CD4-positive, CD25-positive, alpha-beta regulatory T cell (primary cell): ENCODE data around the gene SLC9A6. TPM values are rescaled to one million over a fixed set of nuclear protein-coding genes. Genes with fewer than 3 reads are reported as not detected.

Source experiments
- ATAC-seq, 2 donors: fragments of 150-1000 bp; cut with Tn5 transposase; one replicate each; pipeline ENCODE4 v1.10.0; 2021; ENCODE audit warnings: low read depth in 2 of 2, moderate number of reproducible peaks in 2 of 2, moderate library complexity in 1 of 2
- DNase-seq, 3 donors: peaks; one replicate each; pipeline versions ENCODE4 v3.0.0 to v3.0.0-alpha.2; 2012 to 2022; ENCODE audit warnings: mixed read lengths in 1 of 3
- H3K27ac ChIP-seq: one replicate; pipeline ENCODE4 v1.7.0; 2013; ENCODE audit warnings: mild to moderate bottlenecking, low read length; ENCODE audit not compliant: insufficient read depth, poor library complexity, severe bottlenecking
- H3K27me3 ChIP-seq: one replicate; pipeline ENCODE4 v1.7.0; 2013; ENCODE audit warnings: low read length; ENCODE audit not compliant: control insufficient read depth, insufficient read depth
- H3K36me3 ChIP-seq: one replicate; pipeline ENCODE4 v1.7.0; 2013; ENCODE audit warnings: mild to moderate bottlenecking, low read length, moderate library complexity; ENCODE audit not compliant: control insufficient read depth, insufficient read depth
- H3K4me1 ChIP-seq: 2 replicates; pipeline ENCODE4 v1.7.0; 2013; ENCODE audit warnings: mild to moderate bottlenecking, low read length; ENCODE audit not compliant: insufficient read depth, control insufficient read depth, poor library complexity, severe bottlenecking
- H3K4me3 ChIP-seq: one replicate; pipeline ENCODE4 v1.7.0; 2013; ENCODE audit warnings: low read depth, mild to moderate bottlenecking, low read length, moderate library complexity
- H3K9me3 ChIP-seq, 2 experiments: 1 replicate in 1 of 2; 2 replicates in 1 of 2; pipeline ENCODE4 v1.7.0; 2013; ENCODE audit warnings: low read length in 2 of 2, mild to moderate bottlenecking in 1 of 2, moderate library complexity in 1 of 2; ENCODE audit not compliant: control insufficient read depth in 2 of 2
- H3K27ac Mint-ChIP-seq, 3 donors: one replicate each; pipeline ENCODE4 v1.8.0; 2020 to 2022; ENCODE audit warnings: mild to moderate bottlenecking in 3 of 3, mixed read lengths in 3 of 3, moderate library complexity in 2 of 3
- H3K27me3 Mint-ChIP-seq: one replicate; pipeline ENCODE4 v1.8.0; 2022; ENCODE audit warnings: mild to moderate bottlenecking, mixed read lengths
- H3K36me3 Mint-ChIP-seq: one replicate; pipeline ENCODE4 v1.8.0; 2020; ENCODE audit warnings: mixed read lengths
- H3K4me1 Mint-ChIP-seq, 4 donors: one replicate each; pipeline ENCODE4 v1.8.0; 2020 to 2022; ENCODE audit warnings: mixed read lengths in 4 of 4, mild to moderate bottlenecking in 1 of 4
- H3K4me3 Mint-ChIP-seq, 4 donors: one replicate each; pipeline ENCODE4 v1.8.0; 2020 to 2022; ENCODE audit warnings: mild to moderate bottlenecking in 4 of 4, mixed read lengths in 4 of 4, moderate library complexity in 3 of 4
- H3K9me3 Mint-ChIP-seq, 7 donors: one replicate each; pipeline ENCODE4 v1.8.0; 2020 to 2022; ENCODE audit warnings: mixed read lengths in 7 of 7, mild to moderate bottlenecking in 3 of 7, moderate library complexity in 2 of 7
- polyA plus RNA-seq, 4 donors: library from polyadenylated mRNA; unstranded; fragments of 300-500 nt; fragmentation: Illumina TruSeq; gene quantifications; one replicate each; pipeline ENCODE4 v1.2.3, GENCODE V29; 2021
- total RNA-seq: library from RNA; stranded (reverse); gene quantifications from one replicate; pipeline ENCODE4 v1.2.3, GENCODE V29; 2022

SLC9A6 gene
- total and polyA plus RNA-seq, 5 donors from 2014 or later: 17.2 to 20.0 (median 18.8) TPM

GRCh38 chrX:136030303-136031191, 45.3 kb downstream of the SLC9A6 start:
- no peaks in the 10 kb centered on the region for H3K27me3 ChIP-seq
- ATAC-seq (no peak), DNase-seq (no peak)
- H3K27ac ChIP-seq: peak overlapping the region; percentile 5
- H3K4me1 ChIP-seq: no peaks in the 10 kb centered on the region
- H3K4me3 Mint-ChIP-seq: no peak overlapping the region
- H3K9me3 Mint-ChIP-seq: no peaks in the 10 kb centered on the region
- H3K36me3 Mint-ChIP-seq: no peaks in the 10 kb centered on the region
- H3K9me3 ChIP-seq: no peaks in the 10 kb centered on the region
- H3K4me1 Mint-ChIP-seq: peaks cover 0 to 4% (median 0%) of the 10 kb centered on the region in 4 donors
- no peak overlapping the region for H3K4me3 ChIP-seq
- no peaks in the 10 kb centered on the region for H3K27me3 Mint-ChIP-seq
- H3K27ac Mint-ChIP-seq: no peak overlapping the region
- H3K36me3 ChIP-seq: peaks cover 27% of the 10 kb centered on the region

- no peaks in the 10 kb centered on the region for H3K4me1 ChIP-seq
- H3K36me3 Mint-ChIP-seq: peaks cover 5% of the 10 kb centered on the region
- peak overlapping the region in 1 of 3 donors; percentile 56 for H3K27ac Mint-ChIP-seq
- peaks cover 0 to 4% (median 0%) of the 10 kb centered on the region in 4 donors for H3K4me1 Mint-ChIP-seq
- no peaks in the 10 kb centered on the region for H3K27me3 ChIP-seq
- H3K9me3 Mint-ChIP-seq: no peaks in the 10 kb centered on the region
- no peak overlapping the region for H3K27ac ChIP-seq
- no peak overlapping the region for H3K4me3 Mint-ChIP-seq
- H3K9me3 ChIP-seq: no peaks in the 10 kb centered on the region
- peaks cover 27% of the 10 kb centered on the region for H3K36me3 ChIP-seq
- DNase-seq: no peak
- ATAC-seq: no peak
- no peaks in the 10 kb centered on the region for H3K27me3 Mint-ChIP-seq
- H3K4me3 ChIP-seq: no peak overlapping the region
Measured at GRCh38 chrX:136031626-136032025, 46.4 kb downstream of the SLC9A6 start.

- Histone ChIP-seq H3K4me1 (no peaks in the 10 kb centered on the region), H3K27ac (no peak overlapping the region), H3K4me3 (no peak overlapping the region), H3K36me3 (peaks cover 27% of the 10 kb centered on the region), H3K27me3 (no peaks in the 10 kb centered on the region), H3K9me3 (no peaks in the 10 kb centered on the region)
- ATAC-seq (no peak), DNase-seq (no peak)
- Mint-ChIP-seq H3K4me1 (peaks cover 0 to 4% (median 0%) of the 10 kb centered on the region in 4 donors), H3K27ac (no peak overlapping the region), H3K36me3 (peaks cover 6% of the 10 kb centered on the region), H3K9me3 (no peaks in the 10 kb centered on the region), H3K27me3 (no peaks in the 10 kb centered on the region), H3K4me3 (no peak overlapping the region)
Measured at GRCh38 chrX:136032370-136032769, 47.1 kb downstream of the SLC9A6 start.

- Histone ChIP-seq H3K9me3 (no peaks in the 10 kb centered on the region), H3K36me3 (peaks cover 20% of the 10 kb centered on the region), H3K4me1 (no peaks in the 10 kb centered on the region), H3K27me3 (no peaks in the 10 kb centered on the region), H3K27ac (no peak overlapping the region), H3K4me3 (no peak overlapping the region)
- H3K36me3 Mint-ChIP-seq: peaks cover 6% of the 10 kb centered on the region
- no peak overlapping the region for H3K4me3 Mint-ChIP-seq
- no peaks in the 10 kb centered on the region for H3K4me1 Mint-ChIP-seq
- H3K27me3 Mint-ChIP-seq: no peaks in the 10 kb centered on the region
- no peak for DNase-seq
- no peak for ATAC-seq
- no peaks in the 10 kb centered on the region for H3K9me3 Mint-ChIP-seq
- H3K27ac Mint-ChIP-seq: no peak overlapping the region
Measured at GRCh38 chrX:136034668-136035067, 49.4 kb downstream of the SLC9A6 start.

GRCh38 chrX:136035663-136036062, 50.4 kb downstream of the SLC9A6 start:
- DNase-seq: no peak
- Histone ChIP-seq H3K4me3 (no peak overlapping the region), H3K27ac (no peak overlapping the region), H3K4me1 (no peaks in the 10 kb centered on the region), H3K27me3 (no peaks in the 10 kb centered on the region), H3K36me3 (peaks cover 13% of the 10 kb centered on the region), H3K9me3 (no peaks in the 10 kb centered on the region)
- Mint-ChIP-seq H3K4me3 (no peak overlapping the region), H3K9me3 (no peaks in the 10 kb centered on the region), H3K27ac (no peak overlapping the region), H3K27me3 (no peaks in the 10 kb centered on the region), H3K36me3 (peaks cover 6% of the 10 kb centered on the region), H3K4me1 (no peaks in the 10 kb centered on the region)
- ATAC-seq: no peak

- no peaks in the 10 kb centered on the region for H3K9me3 Mint-ChIP-seq
- peaks cover 10% of the 10 kb centered on the region for H3K36me3 Mint-ChIP-seq
- Histone ChIP-seq H3K36me3 (peaks cover 12% of the 10 kb centered on the region), H3K27me3 (no peaks in the 10 kb centered on the region), H3K4me1 (no peaks in the 10 kb centered on the region), H3K9me3 (no peaks in the 10 kb centered on the region), H3K27ac (no peak overlapping the region), H3K4me3 (no peak overlapping the region)
- no peaks in the 10 kb centered on the region for H3K4me1 Mint-ChIP-seq
- H3K27me3 Mint-ChIP-seq: no peaks in the 10 kb centered on the region
- DNase-seq: no peak
- no peak for ATAC-seq
- no peak overlapping the region for H3K4me3 Mint-ChIP-seq
- no peak overlapping the region for H3K27ac Mint-ChIP-seq
Measured at GRCh38 chrX:136039485-136039884, 54.2 kb downstream of the SLC9A6 start.

- H3K27me3 ChIP-seq: no peaks in the 10 kb centered on the region
- Mint-ChIP-seq H3K27ac (peak overlapping the region in 1 of 3 donors; percentile 66), H3K9me3 (no peaks in the 10 kb centered on the region), H3K36me3 (peaks cover 10% of the 10 kb centered on the region), H3K4me3 (no peak overlapping the region), H3K4me1 (no peaks in the 10 kb centered on the region), H3K27me3 (no peaks in the 10 kb centered on the region)
- H3K4me1 ChIP-seq: no peaks in the 10 kb centered on the region
- H3K9me3 ChIP-seq: no peaks in the 10 kb centered on the region
- ATAC-seq (no peak), DNase-seq (no peak)
- H3K36me3 ChIP-seq: peaks cover 15% of the 10 kb centered on the region
- H3K4me3 ChIP-seq: no peak overlapping the region
- H3K27ac ChIP-seq: no peak overlapping the region
Measured at GRCh38 chrX:136039968-136040367, 54.7 kb downstream of the SLC9A6 start.
